ENCODE data around the gene ADRA2A. TPM values are rescaled to one million over a fixed set of nuclear protein-coding genes. Genes with fewer than 3 reads are reported as not detected.

Gene ADRA2A
- total RNA-seq, 1 experiment from 2014 or later: 0.24 TPM

Other genes starting within 250 kb of the ADRA2A start
- 15.5 and 16.3 TPM in 2 replicates for gene PDCD4, start 205.1 kb upstream of the ADRA2A start, total RNA-seq (2014; rRNA removed; shearing (Covaris generic))
- gene BBIP1, start 157.8 kb upstream of the ADRA2A start, total RNA-seq (2014; rRNA removed; shearing (Covaris generic)): 32.5 and 37.7 TPM in 2 replicates
- 27.3 and 35.3 TPM in 2 replicates for gene SHOC2, start 157.4 kb upstream of the ADRA2A start, total RNA-seq (2014; rRNA removed; shearing (Covaris generic))